HG03575 (cell line): ENCODE results near the gene DNAH6.
"Not testable (repeated sequence)": the region's sequence is repeated elsewhere in the genome, so short reads cannot be mapped to it uniquely, and the experiment has no call there.

ENCODE experiments used
- ATAC-seq: cut with Tn5 transposase; IDR thresholded peaks from one replicate; pipeline ENCODE4 v1.9.1; 2021; ENCODE audit not compliant: unreplicated experiment, insufficient number of reproducible peaks, low FRiP score; ENCODE audit errors: extremely low read depth

Gene DNAH6

GRCh38 chr2:84716564-84716963 is 200.3 kb downstream of the DNAH6 start:
- no peak for ATAC-seq

GRCh38 chr2:84717302-84717701 is 201.0 kb downstream of the DNAH6 start:
- ATAC-seq = no peak

GRCh38 chr2:84719434-84719833 is 203.1 kb downstream of the DNAH6 start:
- ATAC-seq = no peak

DNA sequence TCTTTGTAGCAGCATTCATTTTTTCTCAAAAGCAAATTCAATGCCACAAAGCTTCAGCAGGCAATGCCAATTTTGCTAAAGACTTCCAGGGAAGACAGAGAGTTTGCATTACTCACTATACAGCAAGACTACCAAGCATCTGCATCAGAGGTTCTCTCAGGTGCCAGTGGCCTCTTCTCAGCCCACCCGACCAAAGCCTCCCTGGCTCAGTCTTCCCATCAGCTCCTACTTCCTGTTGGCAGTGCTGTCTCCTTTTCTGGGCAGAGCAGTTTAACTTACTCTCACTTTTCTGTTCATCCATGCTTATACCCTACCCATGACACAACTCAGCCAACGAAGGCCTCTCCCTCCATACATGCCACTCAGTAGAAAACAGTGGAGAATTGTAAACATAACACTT is 207.5 kb downstream of the DNAH6 start:
- ATAC-seq = no peak

DNA sequence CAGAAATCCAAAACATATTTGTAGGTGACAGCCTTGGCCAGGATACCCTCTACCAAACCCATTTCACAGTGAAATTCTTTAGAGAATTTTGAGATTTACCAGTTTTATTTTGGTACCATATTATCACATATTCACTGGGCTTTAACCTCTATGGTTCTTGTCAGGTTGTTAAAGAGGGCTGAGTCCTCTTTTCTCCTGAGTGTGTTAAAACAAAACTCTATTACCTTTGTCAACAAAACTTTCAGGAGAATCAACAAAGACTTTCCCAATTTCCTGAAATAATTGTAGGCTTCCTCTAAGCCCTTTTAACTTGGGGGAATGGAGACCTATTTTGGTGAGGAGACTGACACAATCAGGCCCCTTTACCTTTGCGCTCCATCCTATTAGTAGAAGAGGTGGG is 209.4 kb downstream of the DNAH6 start:
- no peak for ATAC-seq

GRCh38 chr2:84727315-84727714 is 211.0 kb downstream of the DNAH6 start:
- no peak for ATAC-seq

- ATAC-seq = no peak
These were observed 212.9 kb downstream of the DNAH6 start for GRCh38 chr2:84729224-84729623.

DNA sequence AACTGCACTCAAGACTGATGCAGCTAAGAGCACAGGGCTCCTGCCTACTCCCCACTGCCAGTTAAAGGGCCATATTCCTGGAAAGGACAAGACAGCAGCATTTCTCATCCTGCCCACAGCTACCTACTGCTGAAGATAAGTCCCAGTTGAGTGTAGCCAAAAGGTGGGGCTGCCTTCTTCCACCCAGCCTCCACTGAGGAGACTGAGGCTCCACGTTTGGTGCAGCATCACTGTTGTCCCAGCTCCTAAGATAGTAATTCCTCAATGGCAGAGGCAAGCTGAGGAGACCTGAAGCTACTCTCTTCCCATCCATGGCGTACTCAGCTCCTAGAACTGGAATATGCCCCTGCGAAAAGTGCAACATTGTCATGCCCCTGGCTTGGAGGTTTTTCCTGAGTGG is 214.9 kb downstream of the DNAH6 start:
- no peak for ATAC-seq

- ATAC-seq = no peak
These were observed 216.8 kb downstream of the DNAH6 start for GRCh38 chr2:84732897-84733778.

DNA sequence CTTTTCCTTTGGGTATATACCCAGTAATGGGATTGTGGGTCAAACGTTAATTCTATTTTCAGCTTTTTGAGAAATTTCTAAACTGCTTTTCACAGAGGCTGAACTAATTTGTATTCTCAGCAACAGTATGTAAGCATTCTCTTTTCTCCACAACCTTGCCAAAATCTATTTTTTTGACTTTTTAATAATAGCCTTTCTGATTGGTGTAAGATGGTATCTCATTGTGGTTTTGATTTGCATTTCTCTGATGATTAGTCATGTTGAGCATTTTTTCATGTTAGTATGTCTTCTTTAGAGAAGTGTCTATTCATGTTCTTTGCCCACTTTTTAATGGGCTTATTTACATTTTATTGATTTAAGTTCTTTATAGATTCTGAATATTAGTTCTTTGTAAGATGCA is 219.1 kb downstream of the DNAH6 start:
- ATAC-seq = no peak

- ATAC-seq = no peak
These were observed 225.0 kb downstream of the DNAH6 start for GRCh38 chr2:84741182-84741822.

DNA sequence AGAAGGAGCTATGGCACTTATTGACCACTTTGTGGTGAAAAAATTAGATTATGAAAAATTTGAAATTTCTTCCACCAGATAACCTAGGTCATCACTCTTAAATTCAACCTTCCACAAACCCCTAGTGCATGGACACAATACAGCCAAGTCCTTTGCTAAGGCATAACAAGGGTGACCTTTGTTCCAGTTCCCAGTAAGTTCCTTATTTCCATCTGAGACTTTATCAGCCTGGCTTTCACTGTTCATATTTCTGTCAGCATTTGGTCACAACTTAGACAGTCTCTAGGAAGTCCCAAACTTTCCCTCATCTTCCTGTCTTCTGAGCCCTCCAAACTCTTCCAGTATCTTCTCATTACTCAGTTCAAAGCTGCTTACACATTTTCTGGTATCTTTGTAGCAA is 232.0 kb downstream of the DNAH6 start:
- ATAC-seq = no peak

DNA sequence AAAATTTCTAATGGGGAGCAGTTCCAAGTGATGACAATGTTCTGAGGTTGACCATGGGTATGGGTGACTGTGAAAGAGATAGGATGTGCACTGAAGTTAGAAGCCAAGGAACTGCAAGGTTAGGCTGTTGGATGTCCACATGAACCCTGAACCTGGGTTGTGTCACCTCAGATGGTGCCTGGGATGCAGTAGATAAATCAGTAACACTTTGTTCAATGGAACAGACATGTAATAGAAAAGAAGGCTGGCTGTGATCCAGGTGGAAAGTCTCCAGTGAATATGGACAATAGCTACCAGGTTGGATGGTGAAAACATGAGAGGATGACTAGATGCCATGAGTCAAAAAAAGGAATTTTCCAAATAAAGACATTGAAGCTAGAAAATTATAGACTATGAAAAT is 233.1 kb downstream of the DNAH6 start:
- ATAC-seq = no peak

DNA sequence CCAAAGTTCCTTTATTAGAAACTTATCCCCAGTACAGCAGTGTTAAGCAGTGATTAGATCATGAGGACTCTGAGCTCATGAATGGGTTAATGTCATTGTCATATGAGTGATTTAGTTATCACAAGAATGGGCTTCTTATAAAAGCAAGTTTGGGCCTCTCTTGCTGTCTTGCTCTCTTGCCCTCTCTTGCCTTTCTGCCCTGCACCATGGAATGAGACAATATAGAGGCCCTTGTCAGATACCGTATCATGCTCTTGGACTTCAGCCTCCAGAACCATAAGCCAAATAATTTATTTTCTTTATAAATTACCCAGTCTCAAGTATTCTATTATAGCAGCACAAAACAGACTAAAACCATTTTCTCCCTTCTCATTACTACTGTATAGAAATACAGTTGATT is 238.8 kb downstream of the DNAH6 start:
- no peak for ATAC-seq

DNA sequence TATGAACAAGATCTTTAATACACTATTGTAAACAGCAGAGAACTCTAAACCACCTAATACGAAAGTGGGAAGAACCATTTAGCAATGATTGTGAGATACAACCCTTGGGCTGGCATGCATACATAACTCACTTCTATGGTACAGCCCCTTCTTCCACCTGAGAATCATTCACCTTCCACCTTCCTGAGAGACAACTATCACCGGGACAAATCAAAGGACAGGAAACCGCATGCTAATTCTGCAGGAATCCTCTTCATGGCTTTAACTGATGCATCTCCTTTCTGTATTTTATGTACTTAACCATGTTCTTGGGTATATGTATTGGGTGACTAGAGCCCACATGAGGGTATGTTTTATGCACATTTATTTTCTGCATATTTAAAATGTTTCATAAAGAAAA is 241.3 kb downstream of the DNAH6 start:
- ATAC-seq = no peak

GRCh38 chr2:84766791-84767190 is 250.5 kb downstream of the DNAH6 start:
- no peak for ATAC-seq

GRCh38 chr2:84768840-84769239 is 252.5 kb downstream of the DNAH6 start:
- ATAC-seq = no peak

DNA sequence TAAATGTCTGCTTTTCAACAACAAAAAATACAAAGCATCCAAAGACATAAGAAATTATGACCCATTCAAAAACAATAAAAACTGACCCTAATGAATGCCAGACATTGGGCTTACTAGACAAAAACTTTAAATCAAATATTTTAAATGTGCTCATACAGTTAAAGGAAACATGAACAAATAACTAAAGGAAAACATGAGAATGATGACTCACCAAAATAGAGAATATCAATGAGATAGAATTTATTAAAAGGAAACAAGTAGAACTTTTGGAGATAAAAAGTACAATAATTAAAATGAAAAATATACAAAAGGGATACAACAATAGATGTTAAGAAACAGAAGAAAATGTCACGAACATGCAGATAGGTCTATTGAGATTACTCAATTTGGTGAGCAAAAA is 254.0 kb downstream of the DNAH6 start:
- ATAC-seq = no peak

DNA sequence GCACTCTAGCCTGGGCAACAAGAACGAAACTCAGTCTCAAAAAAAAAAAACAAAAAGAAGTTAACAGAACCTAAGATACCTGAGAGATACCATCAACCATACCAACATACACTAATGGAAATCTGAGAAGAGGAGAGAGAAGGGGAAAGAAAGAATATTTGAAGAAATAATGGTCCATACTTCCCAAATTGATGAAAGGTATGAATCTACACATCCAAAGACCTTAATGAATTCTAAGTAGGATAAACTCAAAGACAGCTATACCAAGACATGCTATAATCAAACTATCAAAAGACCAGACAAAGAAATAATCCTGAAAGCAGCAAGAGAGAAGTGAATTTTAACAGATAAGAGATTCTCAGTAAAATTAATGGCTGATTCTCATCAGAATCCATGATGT is 255.0 kb downstream of the DNAH6 start:
- no peak for ATAC-seq

DNA sequence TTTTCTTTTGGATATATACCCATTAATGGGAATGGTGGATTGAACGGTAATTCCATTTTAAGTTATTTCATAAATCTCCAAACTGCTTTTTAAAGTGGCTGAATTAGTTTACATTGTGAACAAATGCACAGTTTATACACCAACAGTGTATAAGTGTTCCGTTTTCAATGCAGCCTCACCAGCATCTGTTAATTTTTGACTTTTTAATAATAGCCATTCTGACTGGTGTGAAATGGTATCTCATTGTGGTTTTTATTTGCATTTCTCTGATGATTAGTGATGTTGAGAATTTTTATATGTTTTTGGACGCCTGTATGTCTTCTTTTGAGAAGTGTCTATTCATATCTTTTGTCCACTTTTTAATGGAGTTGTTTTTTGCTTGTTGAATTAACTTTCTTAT is 257.3 kb downstream of the DNAH6 start:
- not testable (repeated sequence) for ATAC-seq

- ATAC-seq = no peak
These were observed 259.7 kb downstream of the DNAH6 start for GRCh38 chr2:84776011-84776410.
